NB4 (cell line): ENCODE data around the gene CXorf58.
"Not testable (repeated sequence)": the region's sequence is repeated elsewhere in the genome, so short reads cannot be mapped to it uniquely, and the experiment has no call there.

Source experiments
- DNase-seq: peaks from one replicate; pipeline ENCODE4 v3.0.0; 2010; ENCODE audit warnings: low read depth
- H3K4me3 ChIP-seq: one replicate; pipeline ENCODE4 v1.5.1; 2011; ENCODE audit warnings: mild to moderate bottlenecking, low read depth, low read length, moderate library complexity
- MYC ChIP-seq: IDR thresholded peaks from 2 replicates; pipeline ENCODE4 v1.6.1; 2011; ENCODE audit warnings: low read depth, low read length
- POLR2A ChIP-seq: IDR thresholded peaks from 2 replicates; pipeline ENCODE4 v1.6.1; 2011; ENCODE audit warnings: mild to moderate bottlenecking; ENCODE audit not compliant: insufficient read length; ENCODE audit errors: extremely low read depth
- TF ChIP-seq, protein P1 (sequence below): IDR thresholded peaks from one replicate; pipeline ENCODE4 v1.5.1; 2012; ENCODE audit warnings: low read depth, low read length
- TF ChIP-seq, protein P2 (sequence below): IDR thresholded peaks from 2 replicates; pipeline ENCODE4 v1.6.1; 2011; ENCODE audit warnings: low read depth, low read length

CXorf58 gene

GRCh38 chrX:23952984-23953907 is 45.4 kb downstream of the CXorf58 start:
- peak overlapping the region; percentile 60 for H3K4me3 ChIP-seq
- peak; percentile 77 for DNase-seq
- TF ChIP-seq MYC (no peak), POLR2A (no peak)
- TF ChIP-seq, protein P1, sequence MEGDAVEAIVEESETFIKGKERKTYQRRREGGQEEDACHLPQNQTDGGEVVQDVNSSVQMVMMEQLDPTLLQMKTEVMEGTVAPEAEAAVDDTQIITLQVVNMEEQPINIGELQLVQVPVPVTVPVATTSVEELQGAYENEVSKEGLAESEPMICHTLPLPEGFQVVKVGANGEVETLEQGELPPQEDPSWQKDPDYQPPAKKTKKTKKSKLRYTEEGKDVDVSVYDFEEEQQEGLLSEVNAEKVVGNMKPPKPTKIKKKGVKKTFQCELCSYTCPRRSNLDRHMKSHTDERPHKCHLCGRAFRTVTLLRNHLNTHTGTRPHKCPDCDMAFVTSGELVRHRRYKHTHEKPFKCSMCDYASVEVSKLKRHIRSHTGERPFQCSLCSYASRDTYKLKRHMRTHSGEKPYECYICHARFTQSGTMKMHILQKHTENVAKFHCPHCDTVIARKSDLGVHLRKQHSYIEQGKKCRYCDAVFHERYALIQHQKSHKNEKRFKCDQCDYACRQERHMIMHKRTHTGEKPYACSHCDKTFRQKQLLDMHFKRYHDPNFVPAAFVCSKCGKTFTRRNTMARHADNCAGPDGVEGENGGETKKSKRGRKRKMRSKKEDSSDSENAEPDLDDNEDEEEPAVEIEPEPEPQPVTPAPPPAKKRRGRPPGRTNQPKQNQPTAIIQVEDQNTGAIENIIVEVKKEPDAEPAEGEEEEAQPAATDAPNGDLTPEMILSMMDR = no peak
- TF ChIP-seq, protein P2, sequence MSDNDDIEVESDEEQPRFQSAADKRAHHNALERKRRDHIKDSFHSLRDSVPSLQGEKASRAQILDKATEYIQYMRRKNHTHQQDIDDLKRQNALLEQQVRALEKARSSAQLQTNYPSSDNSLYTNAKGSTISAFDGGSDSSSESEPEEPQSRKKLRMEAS = no peak

DNA sequence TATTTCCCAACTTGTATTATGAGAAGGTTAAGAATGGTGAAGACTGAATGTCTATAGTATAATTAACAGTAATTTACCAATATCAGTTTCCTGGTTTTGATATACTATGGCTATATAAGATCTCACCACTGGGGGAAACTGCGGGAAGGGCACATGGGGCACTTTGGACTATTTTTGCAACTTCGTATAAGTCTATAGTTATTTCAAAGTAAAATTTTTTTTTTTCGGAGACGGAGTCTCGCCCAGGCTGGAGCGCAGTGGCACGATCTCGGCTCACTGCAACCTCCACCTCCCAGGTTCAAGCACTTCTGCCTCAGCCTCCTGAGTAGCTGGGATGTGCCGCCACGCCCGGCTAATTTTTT is 46.1 kb downstream of the CXorf58 start:
- peak; percentile 49 for DNase-seq
- peak overlapping the region; percentile 60 for H3K4me3 ChIP-seq
- TF ChIP-seq MYC = no peak
- TF ChIP-seq, protein P1 = no peak
- TF ChIP-seq, protein P2 = no peak
- no peak for TF ChIP-seq POLR2A

GRCh38 chrX:23954396-23954795 is 46.6 kb downstream of the CXorf58 start:
- H3K4me3 ChIP-seq = no peak overlapping the region
- no peak for DNase-seq
- TF ChIP-seq, protein P2 = no peak
- TF ChIP-seq POLR2A = no peak
- TF ChIP-seq, protein P1 = no peak

DNA sequence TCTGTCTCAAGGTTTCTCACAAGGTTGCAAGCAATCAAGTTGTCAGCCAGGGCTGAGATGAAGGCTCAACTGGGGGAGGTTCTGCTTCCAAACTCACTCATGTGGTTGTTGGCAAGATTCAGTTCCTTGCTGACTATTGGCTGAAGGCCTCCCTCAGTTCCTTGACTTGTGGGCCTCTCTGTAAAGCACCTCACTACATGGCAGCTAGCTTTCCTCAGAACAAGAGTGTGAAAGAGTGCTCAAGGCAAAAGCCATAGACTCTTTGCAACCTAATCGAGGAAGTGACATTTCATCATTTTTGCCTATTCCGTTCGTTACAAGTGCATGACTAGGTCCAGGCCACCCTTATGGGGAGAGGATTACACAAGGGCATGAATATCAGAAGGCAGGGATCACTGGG is 52.0 kb downstream of the CXorf58 start:
- TF ChIP-seq, protein P1 = no peak
- TF ChIP-seq MYC (no peak), POLR2A (peak; percentile 31)
- TF ChIP-seq, protein P2 = no peak
- H3K4me3 ChIP-seq = peak overlapping the region; percentile 57
- DNase-seq = peak; percentile 93

DNA sequence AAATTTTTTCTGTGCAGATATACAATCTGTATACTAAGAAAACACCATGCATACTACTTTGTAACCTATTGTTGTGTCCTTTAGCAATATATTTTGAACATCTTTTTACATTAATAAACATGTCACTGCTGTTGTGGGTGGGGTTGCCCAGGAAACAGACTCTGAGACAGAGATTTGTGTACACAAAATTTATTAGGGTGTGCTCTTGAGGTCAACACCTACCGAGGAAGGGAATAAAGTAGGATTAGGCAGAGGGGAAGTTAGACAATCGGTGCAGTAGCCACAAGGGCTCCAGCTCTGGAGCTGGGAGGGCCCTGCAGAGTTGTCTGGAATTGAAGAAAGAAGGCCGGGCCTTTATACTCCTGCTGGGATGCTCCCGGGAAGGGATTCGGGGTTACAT is 56.4 kb downstream of the CXorf58 start:
- no peak overlapping the region for H3K4me3 ChIP-seq
- TF ChIP-seq, protein P2 = no peak
- DNase-seq = no peak

GRCh38 chrX:23965630-23966029 is 57.8 kb downstream of the CXorf58 start:
- DNase-seq, H3K4me3 ChIP-seq: not testable (repeated sequence)
